HCT116 (cell line): ENCODE measurements around the gene GRIA1. TPM values are rescaled to one million over a fixed set of nuclear protein-coding genes. Genes with fewer than 3 reads are reported as not detected.
"Not testable (repeated sequence)": the region's sequence is repeated elsewhere in the genome, so short reads cannot be mapped to it uniquely, and the experiment has no call there.

Source experiments
- ATAC-seq: fragments of 200-7000 bp; cut with Tn5 transposase; 2 replicates; pipeline ENCODE4 v1.9.1; 2020; ENCODE audit warnings: mild to moderate bottlenecking, moderate library complexity
- BruUV-seq: library from RNA; stranded (reverse); fragments of 400-500 nt; replicated peaks from 2 replicates; lab custom pipeline; 2021; lab: Mats Ljungman, UMichigan
- CTCF ChIA-PET: fragments of 300-600 bp; sonication (Branson Sonifier 250); formaldehyde crosslinking; loops from one replicate; lab custom pipeline; 2021; ENCODE audit warnings: antibody characterized with exemption; lab: Charles Lee
- POLR2A ChIA-PET: fragments of 300-600, 350-600 bp; sonication (Branson Sonifier 250); formaldehyde crosslinking; loops from one replicate; lab custom pipeline; 2021; ENCODE audit warnings: antibody characterized with exemption; lab: Charles Lee
- RAD21 ChIA-PET, 2 experiments: fragments of 300-600 bp; sonication (Branson Sonifier 250); formaldehyde crosslinking; loops; one replicate each; lab custom pipeline; 2023; ENCODE audit warnings: low total read pairs in 2 of 2; ENCODE audit not compliant: uncharacterized antibody in 2 of 2, unreplicated experiment in 2 of 2, low non-redundant PET in 1 of 2; lab: Charles Lee
- DNase-seq: peaks from one replicate; pipeline ENCODE4 v3.0.0-alpha.2; 2010; ENCODE audit warnings: low read depth, low spot score
- H2AFZ ChIP-seq: fragments of 200-600 bp; shearing (Covaris generic), sonication (generic); 2 replicates; pipeline ENCODE4 v1.6.1; 2017; ENCODE audit warnings: low read depth, mixed run types, mixed read lengths, antibody characterized with exemption, low read length; ENCODE audit not compliant: poor library complexity, severe bottlenecking
- H3K27ac ChIP-seq: 2 replicates; pipeline ENCODE4 v1.5.1; 2012; ENCODE audit warnings: low read depth, low read length
- H3K27me3 ChIP-seq: fragments of 200-600 bp; sonication (generic); 2 replicates; pipeline ENCODE4 v1.6.1; 2016; ENCODE audit warnings: mixed run types, low read length, mixed read lengths; ENCODE audit not compliant: insufficient read depth
- H3K36me3 ChIP-seq, 2 experiments: fragments of 200-500 bp in 1 of 2; fragments of 200-600 bp in 1 of 2; sonication (Bioruptor generic) in 1 of 2; sonication (generic) in 1 of 2; 2 replicates each; pipeline versions ENCODE4 v1.5.1 to v1.6.1; 2014 to 2016; ENCODE audit warnings: low read length in 2 of 2, inconsistent platforms in 1 of 2, mixed read lengths in 1 of 2, mixed run types in 1 of 2; ENCODE audit not compliant: insufficient read depth in 2 of 2, control insufficient read depth in 1 of 2
- H3K4me1 ChIP-seq, 2 experiments: fragments of 200-600 bp in 1 of 2; sonication (generic) in 1 of 2; 2 replicates each; pipeline versions ENCODE4 v1.5.1 to v1.6.1; 2012 to 2017; ENCODE audit warnings: low read length in 2 of 2, inconsistent platforms in 1 of 2, mild to moderate bottlenecking in 1 of 2, mixed read lengths in 1 of 2, mixed run types in 1 of 2, moderate library complexity in 1 of 2; ENCODE audit not compliant: insufficient read depth in 2 of 2, control insufficient read depth in 1 of 2
- H3K4me2 ChIP-seq: fragments of 200-600 bp; sonication (generic); 2 replicates; pipeline ENCODE4 v1.6.1; 2017; ENCODE audit warnings: mixed run types, low read length, mixed read lengths
- H3K4me3 ChIP-seq, 2 experiments: fragments of 200-600 bp in 1 of 2; sonication (generic) in 1 of 2; replicated peaks in 1 of 2; 2 replicates each; pipeline ENCODE4 v1.5.1; 2011 to 2016; ENCODE audit warnings: low read length in 2 of 2, control low read depth in 1 of 2, low read depth in 1 of 2, mild to moderate bottlenecking in 1 of 2, mixed read lengths in 1 of 2, mixed run types in 1 of 2
- H3K79me2 ChIP-seq: fragments of 200-600 bp; sonication (generic); 2 replicates; pipeline ENCODE4 v1.6.1; 2017; ENCODE audit warnings: mild to moderate bottlenecking, mixed run types, low read length, moderate library complexity, mixed read lengths; ENCODE audit not compliant: insufficient read depth
- H3K9ac ChIP-seq: fragments of 200-600 bp; sonication (generic); 2 replicates; pipeline ENCODE4 v1.6.1; 2016; ENCODE audit warnings: low read length, mixed read lengths
- H3K9me2 ChIP-seq: fragments of 200-600 bp; sonication (generic), shearing (Covaris generic); 2 replicates; pipeline ENCODE4 v1.6.1; 2017; ENCODE audit warnings: mixed run types, mild to moderate bottlenecking, moderate library complexity; ENCODE audit not compliant: insufficient read depth
- H3K9me3 ChIP-seq, 2 experiments: fragments of 200-500 bp in 1 of 2; fragments of 200-600 bp in 1 of 2; sonication (Bioruptor generic) in 1 of 2; sonication (generic) in 1 of 2; 2 replicates each; pipeline ENCODE4 v1.6.1; 2014 to 2017; ENCODE audit warnings: low read length in 2 of 2, mixed read lengths in 2 of 2, inconsistent platforms in 1 of 2, low read depth in 1 of 2, mild to moderate bottlenecking in 1 of 2, mixed run types in 1 of 2, moderate library complexity in 1 of 2; ENCODE audit not compliant: control insufficient read depth in 1 of 2, insufficient read depth in 1 of 2
- H4K20me1 ChIP-seq: fragments of 200-600 bp; sonication (generic), shearing (Covaris generic); 2 replicates; pipeline ENCODE4 v1.6.1; 2017; ENCODE audit warnings: mixed run types, mild to moderate bottlenecking, moderate library complexity; ENCODE audit not compliant: insufficient read depth
- CBX3 ChIP-seq: IDR thresholded peaks from 2 replicates; pipeline ENCODE4 v1.6.1; 2012; ENCODE audit warnings: low read depth
- EGR1 ChIP-seq: IDR thresholded peaks from 2 replicates; pipeline ENCODE4 v1.6.1; 2012; ENCODE audit warnings: low read depth
- SP1 ChIP-seq: IDR thresholded peaks from 2 replicates; pipeline ENCODE4 v1.6.1; 2012; ENCODE audit warnings: low read depth
- YY1 ChIP-seq: IDR thresholded peaks from 2 replicates; pipeline ENCODE4 v1.6.1; 2011; ENCODE audit warnings: low read length, low read depth, moderate library complexity, mild to moderate bottlenecking; ENCODE audit not compliant: insufficient replicate concordance; ENCODE audit errors: extremely low read depth
- intact Hi-C: fragments of 100-400 bp; cut with micrococcal nuclease; formaldehyde crosslinking; loops from 2 replicates; pipeline ENCODE4 v1.10.0; 2022
- total RNA-seq: library from RNA; stranded (reverse); gene quantifications from one replicate; pipeline ENCODE4 v1.2.1, GENCODE V29; 2021; ENCODE audit not compliant: unreplicated experiment
- TF ChIP-seq, protein P1 (sequence below): IDR thresholded peaks from 2 replicates; pipeline ENCODE4 v1.6.1; 2011; ENCODE audit warnings: mild to moderate bottlenecking, low read length, moderate library complexity; ENCODE audit not compliant: insufficient replicate concordance; ENCODE audit errors: extremely low read depth

Gene GRIA1
- total RNA-seq, 1 experiment from 2014 or later: not detected

DNA sequence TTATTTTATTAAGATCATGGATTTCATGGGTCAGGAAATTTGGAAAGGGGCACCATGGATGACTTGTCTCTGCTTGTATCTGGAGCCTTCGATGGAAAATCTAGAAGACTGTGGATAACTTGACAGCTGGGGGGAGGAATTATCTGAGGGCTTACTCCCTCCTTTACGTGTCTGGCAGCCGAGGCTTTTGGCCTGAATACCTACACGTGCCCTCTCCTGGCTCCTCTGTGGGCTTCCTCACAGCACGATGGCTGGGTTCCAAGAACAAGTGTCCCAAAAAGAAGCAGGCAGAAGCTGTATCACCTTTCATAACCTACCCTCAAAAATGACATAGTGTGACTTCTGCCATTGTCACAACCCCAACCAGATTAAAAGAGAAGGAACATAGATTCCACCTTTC is 228.9 kb downstream of the GRIA1 start:
- intact Hi-C loops: no loop called here
- Histone ChIP-seq H3K27ac (no peak overlapping the region), H3K4me2 (no peak overlapping the region), H3K36me3 (no peaks in the 10 kb centered on the region), H3K9ac (no peak overlapping the region), H3K9me3 (no peaks in the 10 kb centered on the region), H3K4me1 (no peaks in the 10 kb centered on the region), H3K79me2 (no peaks in the 10 kb centered on the region), H3K9me2 (no peaks in the 10 kb centered on the region), H3K27me3 (peaks cover 6% of the 10 kb centered on the region; the same call in 1 of the 2 replicates), H3K4me3 (no peak overlapping the region), H2AFZ (no peak overlapping the region), H4K20me1 (no peaks in the 10 kb centered on the region)
- ChIA-PET POLR2A (no interaction called here), CTCF (no interaction called here), RAD21 (no interaction called here)
- no peak for TF ChIP-seq YY1
- TF ChIP-seq, protein P1, sequence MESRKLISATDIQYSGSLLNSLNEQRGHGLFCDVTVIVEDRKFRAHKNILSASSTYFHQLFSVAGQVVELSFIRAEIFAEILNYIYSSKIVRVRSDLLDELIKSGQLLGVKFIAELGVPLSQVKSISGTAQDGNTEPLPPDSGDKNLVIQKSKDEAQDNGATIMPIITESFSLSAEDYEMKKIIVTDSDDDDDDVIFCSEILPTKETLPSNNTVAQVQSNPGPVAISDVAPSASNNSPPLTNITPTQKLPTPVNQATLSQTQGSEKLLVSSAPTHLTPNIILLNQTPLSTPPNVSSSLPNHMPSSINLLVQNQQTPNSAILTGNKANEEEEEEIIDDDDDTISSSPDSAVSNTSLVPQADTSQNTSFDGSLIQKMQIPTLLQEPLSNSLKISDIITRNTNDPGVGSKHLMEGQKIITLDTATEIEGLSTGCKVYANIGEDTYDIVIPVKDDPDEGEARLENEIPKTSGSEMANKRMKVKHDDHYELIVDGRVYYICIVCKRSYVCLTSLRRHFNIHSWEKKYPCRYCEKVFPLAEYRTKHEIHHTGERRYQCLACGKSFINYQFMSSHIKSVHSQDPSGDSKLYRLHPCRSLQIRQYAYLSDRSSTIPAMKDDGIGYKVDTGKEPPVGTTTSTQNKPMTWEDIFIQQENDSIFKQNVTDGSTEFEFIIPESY: no peak
- no peak for TF ChIP-seq SP1
- TF ChIP-seq CBX3: no peak
- no peak for TF ChIP-seq EGR1
- DNase-seq: no peak
- BruUV-seq: no TSS peak
- ATAC-seq: no peak

DNA sequence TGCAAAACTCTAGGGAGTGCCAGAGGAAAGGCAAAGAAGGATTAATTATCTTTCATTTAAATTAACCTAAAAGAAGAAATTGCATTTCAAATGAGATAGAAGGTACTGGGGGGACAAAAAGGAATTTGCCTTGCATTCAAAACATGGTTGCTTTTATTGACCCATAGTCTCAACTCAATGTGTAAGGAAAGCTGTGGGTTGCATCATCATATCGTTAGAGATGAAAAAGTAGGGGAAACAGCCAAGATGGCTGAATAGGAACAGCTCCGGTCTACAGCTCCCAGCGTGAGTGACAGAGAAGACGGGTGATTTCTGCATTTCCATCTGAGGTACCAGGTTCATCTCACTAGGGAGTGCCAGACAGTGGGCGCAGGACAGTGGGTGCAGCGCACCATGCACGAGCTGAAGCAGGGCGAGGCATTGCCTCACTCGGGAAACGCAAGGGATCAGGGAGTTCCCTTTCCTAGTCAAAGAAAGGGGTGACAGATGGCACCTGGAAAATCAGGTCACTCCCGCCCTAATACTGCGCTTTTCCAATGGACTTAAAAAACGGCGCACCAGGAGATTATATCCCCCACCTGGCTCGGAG is 232.6 kb downstream of the GRIA1 start:
- H2AFZ ChIP-seq, H3K4me1 ChIP-seq, CTCF ChIA-PET, H3K9me3 ChIP-seq, H3K9me2 ChIP-seq, H3K27ac ChIP-seq, H3K9ac ChIP-seq, H4K20me1 ChIP-seq, H3K79me2 ChIP-seq, H3K36me3 ChIP-seq, POLR2A ChIA-PET, RAD21 ChIA-PET, DNase-seq, intact Hi-C loops, BruUV-seq, H3K4me3 ChIP-seq, H3K4me2 ChIP-seq, ATAC-seq, H3K27me3 ChIP-seq: not testable (repeated sequence)
